Breast epithelium (tissue), 3 donors: ENCODE data around the gene KCNN3.

Experiments
- POLR2AphosphoS5 ChIP-seq, 3 donors: sonication (generic); formaldehyde crosslinking; IDR thresholded peaks; one replicate each; pipeline ENCODE4 v1.6.1; 2017; ENCODE audit warnings: antibody characterized with exemption in 3 of 3
- TF ChIP-seq, protein P1 (sequence below), 3 donors: fragments of 450-650 bp; IDR thresholded peaks; one replicate each; pipeline ENCODE4 v1.5.1; 2016 to 2017; ENCODE audit warnings: antibody characterized with exemption in 3 of 3, mild to moderate bottlenecking in 3 of 3, moderate library complexity in 3 of 3

DNA sequence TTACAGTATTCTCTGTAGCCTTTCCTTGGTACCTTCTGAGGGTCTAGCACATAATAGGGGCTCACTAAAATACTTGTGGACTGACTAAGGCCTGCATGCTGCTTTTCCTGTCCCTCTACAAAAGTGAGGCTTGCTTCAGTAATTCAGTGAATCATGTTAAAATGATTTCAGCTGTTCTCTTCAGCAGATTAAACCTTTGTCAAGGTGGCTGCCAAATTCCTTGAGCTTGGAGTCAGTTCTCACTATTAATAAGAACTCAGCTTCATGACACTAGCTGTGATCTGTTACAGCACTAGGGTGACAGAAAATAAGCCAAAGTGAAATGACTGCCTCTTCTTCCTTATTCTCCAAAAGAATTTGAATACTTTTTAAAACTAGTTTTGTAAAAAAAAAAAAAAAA is 128.8 kb downstream of the KCNN3 start:
- TF ChIP-seq, protein P1, sequence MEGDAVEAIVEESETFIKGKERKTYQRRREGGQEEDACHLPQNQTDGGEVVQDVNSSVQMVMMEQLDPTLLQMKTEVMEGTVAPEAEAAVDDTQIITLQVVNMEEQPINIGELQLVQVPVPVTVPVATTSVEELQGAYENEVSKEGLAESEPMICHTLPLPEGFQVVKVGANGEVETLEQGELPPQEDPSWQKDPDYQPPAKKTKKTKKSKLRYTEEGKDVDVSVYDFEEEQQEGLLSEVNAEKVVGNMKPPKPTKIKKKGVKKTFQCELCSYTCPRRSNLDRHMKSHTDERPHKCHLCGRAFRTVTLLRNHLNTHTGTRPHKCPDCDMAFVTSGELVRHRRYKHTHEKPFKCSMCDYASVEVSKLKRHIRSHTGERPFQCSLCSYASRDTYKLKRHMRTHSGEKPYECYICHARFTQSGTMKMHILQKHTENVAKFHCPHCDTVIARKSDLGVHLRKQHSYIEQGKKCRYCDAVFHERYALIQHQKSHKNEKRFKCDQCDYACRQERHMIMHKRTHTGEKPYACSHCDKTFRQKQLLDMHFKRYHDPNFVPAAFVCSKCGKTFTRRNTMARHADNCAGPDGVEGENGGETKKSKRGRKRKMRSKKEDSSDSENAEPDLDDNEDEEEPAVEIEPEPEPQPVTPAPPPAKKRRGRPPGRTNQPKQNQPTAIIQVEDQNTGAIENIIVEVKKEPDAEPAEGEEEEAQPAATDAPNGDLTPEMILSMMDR (IDR thresholded peaks at IDR 0.05): no peak
- TF ChIP-seq POLR2AphosphoS5 (IDR thresholded peaks at IDR 0.05): no peak
